H1 (cell line): ENCODE results near the gene VPS35L. TPM values are rescaled to one million over a fixed set of nuclear protein-coding genes. Genes with fewer than 3 reads are reported as not detected.

Experiments
- CTCF ChIA-PET: fragments of 300-600 bp; sonication (Branson Sonifier 250); formaldehyde crosslinking; loops from one replicate; lab custom pipeline; 2021; ENCODE audit not compliant: partially characterized antibody; lab: Charles Lee
- POLR2A ChIA-PET: fragments of 300-600 bp; sonication (Branson Sonifier 250); formaldehyde crosslinking; loops from one replicate; lab custom pipeline; 2021; ENCODE audit warnings: inconsistent platforms; ENCODE audit not compliant: partially characterized antibody; lab: Charles Lee
- DNase-seq, 2 experiments: peaks; one replicate each; pipeline versions ENCODE4 v3.0.0 to v3.0.0-alpha.2; 2010 to 2022; ENCODE audit warnings: low spot score in 2 of 2, low read depth in 1 of 2, mixed read lengths in 1 of 2
- FAIRE-seq: peaks from 2 replicates; lab custom pipeline; 2011; peaks lifted over from hg19 to GRCh38; lab: Jason Lieb, UNC
- H2AFZ ChIP-seq: 2 replicates; pipeline ENCODE4 v1.8.1; 2012; ENCODE audit warnings: low read length, inconsistent platforms
- H2AK5ac ChIP-seq: 2 replicates; pipeline ENCODE4 v1.6.1; 2013; ENCODE audit warnings: low read depth, low read length
- H2BK120ac ChIP-seq: replicated peaks from 2 replicates; pipeline ENCODE3; 2013; ENCODE audit warnings: low read depth, low read length, inconsistent platforms
- H2BK12ac ChIP-seq: 2 replicates; pipeline ENCODE4 v1.6.1; 2013; ENCODE audit warnings: low read depth, low read length
- H2BK15ac ChIP-seq: 2 replicates; pipeline ENCODE4 v1.6.1; 2013; ENCODE audit warnings: low read length
- H2BK20ac ChIP-seq: 2 replicates; pipeline ENCODE4 v1.6.1; 2013; ENCODE audit warnings: low read length
- H2BK5ac ChIP-seq: 2 replicates; pipeline ENCODE4 v1.6.1; 2013; ENCODE audit warnings: low read depth, low read length
- H3K14ac ChIP-seq: 2 replicates; pipeline ENCODE4 v1.6.1; 2013; ENCODE audit warnings: inconsistent platforms; ENCODE audit not compliant: insufficient read length
- H3K18ac ChIP-seq: 2 replicates; pipeline ENCODE4 v1.6.1; 2013; ENCODE audit warnings: low read length; ENCODE audit errors: extremely low read depth
- H3K23ac ChIP-seq: 2 replicates; pipeline ENCODE4 v1.6.1; 2013; ENCODE audit warnings: inconsistent platforms; ENCODE audit not compliant: insufficient read length
- H3K23me2 ChIP-seq: 2 replicates; pipeline ENCODE4 v1.6.1; 2013; ENCODE audit warnings: low read depth, low read length
- H3K27ac ChIP-seq: 2 replicates; pipeline ENCODE4 v1.6.1; 2011; ENCODE audit warnings: low read depth, low read length, inconsistent platforms
- H3K27me3 ChIP-seq, 4 experiments: replicated peaks in 1 of 4; 1 replicate in 1 of 4; 2 replicates in 3 of 4; pipeline versions ENCODE4 v1.6.1 to v1.8.1; 2011 to 2013; ENCODE audit warnings: low read length in 3 of 4, mild to moderate bottlenecking in 3 of 4, inconsistent platforms in 2 of 4, mixed read lengths in 2 of 4, moderate library complexity in 1 of 4; ENCODE audit not compliant: control insufficient read depth in 3 of 4, insufficient read depth in 3 of 4; ENCODE audit errors: extremely low read depth in 1 of 4
- H3K36me3 ChIP-seq, 4 experiments: 2 replicates each; pipeline versions ENCODE4 v1.6.1 to v1.8.1; 2011 to 2013; ENCODE audit warnings: mild to moderate bottlenecking in 4 of 4, low read length in 3 of 4, moderate library complexity in 2 of 4, control low read depth in 1 of 4, inconsistent platforms in 1 of 4; ENCODE audit not compliant: insufficient read depth in 4 of 4, control insufficient read depth in 2 of 4
- H3K4ac ChIP-seq: replicated peaks from 2 replicates; pipeline ENCODE3; 2013; ENCODE audit warnings: low read length, low read depth, mixed read lengths, inconsistent platforms; ENCODE audit not compliant: insufficient read length
- H3K4me1 ChIP-seq, 4 experiments: replicated peaks in 1 of 4; 1 replicate in 1 of 4; 2 replicates in 3 of 4; pipeline versions ENCODE4 v1.6.1 to v1.8.1; 2011 to 2013; ENCODE audit warnings: low read length in 3 of 4, inconsistent platforms in 2 of 4, mixed read lengths in 1 of 4; ENCODE audit not compliant: insufficient read depth in 4 of 4, control insufficient read depth in 3 of 4
- H3K4me2 ChIP-seq, 2 experiments: 2 replicates each; pipeline versions ENCODE4 v1.6.1 to v1.8.1; 2011 to 2013; ENCODE audit warnings: low read depth in 2 of 2, low read length in 2 of 2, control low read depth in 1 of 2, inconsistent platforms in 1 of 2, mild to moderate bottlenecking in 1 of 2; ENCODE audit not compliant: insufficient read depth in 1 of 2
- H3K4me3 ChIP-seq, 4 experiments: fragments of 200-600, 300-600 bp in 1 of 4; sonication (generic), shearing (Covaris generic), sonication (Bioruptor Twin) in 1 of 4; 2 replicates each; pipeline versions ENCODE4 v1.5.1 to v1.8.1; 2011 to 2016; ENCODE audit warnings: low read length in 4 of 4, low read depth in 3 of 4, control low read depth in 2 of 4, inconsistent platforms in 2 of 4, mild to moderate bottlenecking in 2 of 4, mixed read lengths in 1 of 4, moderate library complexity in 1 of 4; ENCODE audit not compliant: insufficient read depth in 2 of 4; ENCODE audit errors: extremely low read depth in 1 of 4
- H3K56ac ChIP-seq: replicated peaks from 2 replicates; pipeline ENCODE3; 2013; ENCODE audit warnings: low read depth, mild to moderate bottlenecking, mixed read lengths, low read length, inconsistent platforms; ENCODE audit not compliant: insufficient read length
- H3K79me1 ChIP-seq: 2 replicates; pipeline ENCODE4 v1.6.1; 2013; ENCODE audit warnings: low read depth, low read length, control low read depth
- H3K79me2 ChIP-seq, 2 experiments: 2 replicates each; pipeline versions ENCODE4 v1.6.1 to v1.8.1; 2012 to 2013; ENCODE audit warnings: low read length in 2 of 2, mild to moderate bottlenecking in 2 of 2, inconsistent platforms in 1 of 2; ENCODE audit not compliant: insufficient read depth in 2 of 2, control insufficient read depth in 1 of 2
- H3K9ac ChIP-seq, 4 experiments: replicated peaks in 1 of 4; 1 replicate in 1 of 4; 2 replicates in 3 of 4; pipeline versions ENCODE4 v1.6.1 to v1.8.1; 2011 to 2013; ENCODE audit warnings: low read depth in 3 of 4, low read length in 3 of 4, control low read depth in 2 of 4, mild to moderate bottlenecking in 2 of 4, moderate library complexity in 2 of 4, inconsistent platforms in 1 of 4; ENCODE audit errors: extremely low read depth in 1 of 4
- H3K9me3 ChIP-seq, 2 experiments: 2 replicates each; pipeline versions ENCODE4 v1.6.1 to v1.8.1; 2012 to 2013; ENCODE audit warnings: mild to moderate bottlenecking in 2 of 2, moderate library complexity in 2 of 2, control low read depth in 1 of 2, inconsistent platforms in 1 of 2, low read depth in 1 of 2, low read length in 1 of 2, mixed read lengths in 1 of 2; ENCODE audit not compliant: insufficient read depth in 2 of 2
- H4K20me1 ChIP-seq, 2 experiments: replicated peaks in 1 of 2; 2 replicates each; pipeline versions ENCODE3 to v1.8.1; 2011 to 2013; ENCODE audit warnings: inconsistent platforms in 2 of 2, low read length in 2 of 2, mild to moderate bottlenecking in 1 of 2; ENCODE audit not compliant: insufficient read depth in 2 of 2, control insufficient read depth in 1 of 2
- H4K5ac ChIP-seq: 2 replicates; pipeline ENCODE4 v1.6.1; 2013; ENCODE audit warnings: low read length, low read depth, mixed read lengths, inconsistent platforms; ENCODE audit not compliant: insufficient read length
- H4K8ac ChIP-seq: 2 replicates; pipeline ENCODE4 v1.8.0; 2013; ENCODE audit warnings: mild to moderate bottlenecking, moderate library complexity, low read length, inconsistent platforms; ENCODE audit not compliant: insufficient read depth; ENCODE audit errors: extremely low read depth
- H4K91ac ChIP-seq: replicated peaks from 2 replicates; pipeline ENCODE3; 2013; ENCODE audit warnings: low read length, mixed read lengths, inconsistent platforms; ENCODE audit not compliant: insufficient read length
- KDM5A ChIP-seq: fragments of 200-600 bp; IDR thresholded peaks from 2 replicates; pipeline ENCODE4 v1.7.1; 2012; ENCODE audit warnings: mild to moderate bottlenecking, low read length, inconsistent platforms, mixed read lengths
- RAD21 ChIP-seq, 2 experiments: IDR thresholded peaks in 1 of 2; conservative IDR thresholded peaks in 1 of 2; 2 replicates each; pipeline ENCODE4 v1.6.1; 2011; ENCODE audit warnings: low read depth in 2 of 2, low read length in 2 of 2, improper control_type of control experiment in 1 of 2, inconsistent platforms in 1 of 2, mild to moderate bottlenecking in 1 of 2, moderate library complexity in 1 of 2
- SIN3A ChIP-seq, 2 experiments: IDR thresholded peaks in 1 of 2; conservative IDR thresholded peaks in 1 of 2; 2 replicates each; pipeline ENCODE4 v1.6.1; 2011 to 2012; ENCODE audit warnings: low read length in 2 of 2, improper control_type of control experiment in 1 of 2, low read depth in 1 of 2, mild to moderate bottlenecking in 1 of 2
- TCF12 ChIP-seq: IDR thresholded peaks from 2 replicates; pipeline ENCODE4 v1.6.1; 2011; ENCODE audit warnings: low read depth, mild to moderate bottlenecking, low read length
- WGBS, 2 experiments: shearing (Covaris generic) in 1 of 2; methylation state at CpG; one replicate each; pipeline versions ENCODE4 v1.1.6 to v1.1.7; 2013 to 2015; ENCODE audit warnings: low lambda C conversion rate in 2 of 2, mixed read lengths in 2 of 2, inconsistent platforms in 1 of 2, low coverage in 1 of 2, missing lambda C conversion rate in 1 of 2; ENCODE audit not compliant: insufficient replicate concordance in 2 of 2, insufficient coverage in 1 of 2, insufficient read length in 1 of 2; ENCODE audit errors: extremely low coverage in 1 of 2, missing lambda C conversion rate in 1 of 2; 5-methylcytosine and 5-hydroxymethylcytosine counted together
- polyA plus RNA-seq, 7 experiments: library from polyadenylated mRNA; depleted of rRNA in 3 of 7; stranded (reverse) in 5 of 7; unstranded in 2 of 7; fragments of >200 nt in 5 of 7; fragments of 200-250 nt in 2 of 7; gene quantifications; 1 replicate in 5 of 7; 2 replicates in 1 of 7; 4 replicates in 1 of 7; pipeline versions ENCODE4 v1.2.1 to v1.2.3, GENCODE V29; 2011 to 2013; ENCODE audit warnings: missing spikeins in 2 of 7, mixed read lengths in 2 of 7
- total RNA-seq: library from RNA; stranded (reverse); fragmentation: NEBNext Ultra II Directional; extraction: Animal tissue kit (Norgen Biotek cat#: 25700); gene quantifications from 2 replicates; pipeline ENCODE4 v1.2.1, GENCODE V29; 2021

Gene VPS35L
- total and polyA plus RNA-seq, 2 of the 8 experiments (the other 6 are each of a cell fraction or from before 2014, with no cell fraction given) = 31.5 to 57.1 TPM

DNA sequence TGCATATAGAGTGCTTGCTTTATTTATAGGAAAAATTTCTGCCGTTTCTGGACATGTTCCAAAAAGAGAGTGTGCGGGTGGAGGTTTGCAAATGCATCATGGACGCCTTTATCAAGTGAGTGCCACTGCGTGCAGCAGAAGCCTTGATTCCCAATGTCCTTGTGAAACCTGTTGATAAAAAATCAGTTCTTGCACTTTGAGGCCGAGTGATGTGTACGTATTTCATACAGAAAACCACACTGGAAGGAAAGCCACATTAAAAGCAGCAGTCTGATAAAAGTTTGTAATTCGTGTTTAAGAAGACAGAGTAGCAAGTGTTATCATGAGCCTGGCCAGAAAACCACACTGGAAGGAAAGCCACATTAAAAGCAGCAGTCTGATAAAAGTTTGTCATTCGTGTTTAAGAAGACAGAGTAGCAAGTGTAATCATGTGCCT lies 84.5 kb downstream of the VPS35L start:
- POLR2A ChIA-PET = interaction anchor here (0.6 to 1.0 kb wide), 2 partner anchors 15 to 435 kb away, joined by 3 read pairs; no protein-coding TSS in a partner anchor
- FAIRE-seq = no peak
- H2AK5ac ChIP-seq = no peak overlapping the region
- TF ChIP-seq RAD21 (IDR thresholded peaks at IDR 0.05 in 1 of 2, conservative IDR thresholded peaks at IDR 0.05 in 1 of 2; ENCODE audit: low read depth in 2 of 2, low read length in 2 of 2) = no peak
- no peak for TF ChIP-seq SIN3A (conservative IDR thresholded peaks at IDR 0.05 in 1 of 2, IDR thresholded peaks at IDR 0.05 in 1 of 2; ENCODE audit: low read depth in 1 of 2, low read length in 2 of 2)
- no peak for TF ChIP-seq TCF12
- no peak for TF ChIP-seq KDM5A

More for the DNA sequence above, 84.5 kb downstream of the VPS35L start:
- Histone ChIP-seq H3K4ac (no peak overlapping the region), H2BK5ac (no peak overlapping the region), H3K14ac (no peak overlapping the region), H2AFZ (no peak overlapping the region), H3K4me1 (no peaks in the 10 kb centered on the region), H2BK120ac (no peak overlapping the region), H2BK15ac (no peak overlapping the region), H4K8ac (no peak overlapping the region), H3K79me1 (no peaks in the 10 kb centered on the region), H3K79me2 (no peaks in the 10 kb centered on the region), H3K9ac (no peak overlapping the region), H3K4me3 (no peak overlapping the region), H3K23me2 (no peaks in the 10 kb centered on the region), H4K91ac (no peak overlapping the region), H2BK20ac (no peak overlapping the region), H3K23ac (no peak overlapping the region), H3K56ac (no peak overlapping the region), H4K20me1 (no peaks in the 10 kb centered on the region), H3K4me2 (no peak overlapping the region), H3K9me3 (no peaks in the 10 kb centered on the region), H4K5ac (no peak overlapping the region), H2BK12ac (no peak overlapping the region), H3K27ac (no peak overlapping the region), H3K27me3 (peaks cover 0 to 1% (median 0%) of the 10 kb centered on the region in 4 experiments; a peak in 1 of 7 replicates), H3K18ac (no peak overlapping the region), H3K36me3 (peaks cover 0 to 31% (median 7%) of the 10 kb centered on the region in 4 experiments; a peak in 4 of 8 replicates)
- CTCF ChIA-PET = interaction anchor here (0.9 to 1.6 kb wide), 5 partner anchors 11 to 365 kb away, joined by 3 read pairs; no protein-coding TSS in a partner anchor
- no peak for DNase-seq
- WGBS, 2 experiments = 89% methylated on average over 8 of the region's 8 CpGs; no CpG with 5 or more reads in 1 of the 2 experiments
